ENCODE results near the gene MECP2. TPM values are rescaled to one million over a fixed set of nuclear protein-coding genes. Genes with fewer than 3 reads are reported as not detected.

MECP2 gene
- total RNA-seq (2022; extraction: Qiagen RNA extraction; ENCODE audit: low read depth), result 15.9 to 26.4 TPM (median 21.2 TPM) in 5 replicates

GRCh38 chrX:154097589-154098541 is at the start of gene MECP2:
MECP2 (minus strand) TSS chrX:154097717.

GRCh38 chrX:154144010-154144409 is 46.5 kb upstream of the MECP2 start, which contains the start of gene OPN1LW:
OPN1LW (plus strand) TSS chrX:154144243; CDS start chrX:154144284, 41 bp downstream.

GRCh38 chrX:154019633-154020528 is 77.6 kb downstream of the MECP2 start, which contains the start of gene IRAK1:
IRAK1 (minus strand) TSS chrX:154019902; CDS start chrX:154019812, 90 bp downstream.

GRCh38 chrX:153972368-153973126 is 125.0 kb downstream of the MECP2 start, which contains the start of gene TMEM187:
TMEM187 (plus strand) TSS chrX:153972754; CDS start chrX:153982063, 9,309 bp downstream.

Other genes with a start within 250 kb of the MECP2 start
- gene L1CAM, start 211.5 kb downstream of the MECP2 start, total RNA-seq (2022; extraction: Qiagen RNA extraction; ENCODE audit: low read depth), result 21.2 to 25.8 TPM (median 21.8 TPM) in 5 replicates
- 0.07 to 0.10 TPM (median 0.09 TPM) in 4 of 5 replicates, not detected in the other for gene AVPR2, start 193.0 kb downstream of the MECP2 start, total RNA-seq (2022; extraction: Qiagen RNA extraction; ENCODE audit: low read depth)
- gene ARHGAP4, start 171.5 kb downstream of the MECP2 start, total RNA-seq (2022; extraction: Qiagen RNA extraction; ENCODE audit: low read depth), result 1.4 to 2.3 TPM (median 1.8 TPM) in 5 replicates
- gene NAA10, start 162.7 kb downstream of the MECP2 start, total RNA-seq (2022; extraction: Qiagen RNA extraction; ENCODE audit: low read depth), result 188 to 229 TPM (median 214 TPM) in 5 replicates
- 0.07 to 0.16 TPM (median 0.09 TPM) in 4 of 5 replicates, not detected in the other for gene RENBP, start 153.1 kb downstream of the MECP2 start, total RNA-seq (2022; extraction: Qiagen RNA extraction; ENCODE audit: low read depth)
- 40.4 to 49.7 TPM (median 44.7 TPM) in 5 replicates for gene HCFC1, start 125.9 kb downstream of the MECP2 start, total RNA-seq (2022; extraction: Qiagen RNA extraction; ENCODE audit: low read depth)
- 5.3 to 8.3 TPM (median 6.9 TPM) in 5 replicates for gene TMEM187, start 125.0 kb downstream of the MECP2 start, total RNA-seq (2022; extraction: Qiagen RNA extraction; ENCODE audit: low read depth)
- gene IRAK1, start 77.8 kb downstream of the MECP2 start, total RNA-seq (2022; extraction: Qiagen RNA extraction; ENCODE audit: low read depth), result 215 to 239 TPM (median 234 TPM) in 5 replicates
- not detected in 5 replicates for gene OPN1LW, start 46.5 kb upstream of the MECP2 start, total RNA-seq (2022; extraction: Qiagen RNA extraction; ENCODE audit: low read depth)
- gene OPN1MW, start 84.9 kb upstream of the MECP2 start, total RNA-seq (2022; extraction: Qiagen RNA extraction; ENCODE audit: low read depth), result not detected in 5 replicates
- not detected in 5 replicates for gene OPN1MW2, start 122.0 kb upstream of the MECP2 start, total RNA-seq (2022; extraction: Qiagen RNA extraction; ENCODE audit: low read depth)
- not detected in 5 replicates for gene OPN1MW3, start 159.9 kb upstream of the MECP2 start, total RNA-seq (2022; extraction: Qiagen RNA extraction; ENCODE audit: low read depth)
- not detected in 5 replicates for gene TEX28, start 197.4 kb upstream of the MECP2 start, total RNA-seq (2022; extraction: Qiagen RNA extraction; ENCODE audit: low read depth)
- 0.06 to 0.23 TPM in 2 of 5 replicates, not detected in the others for gene TKTL1, start 198.1 kb upstream of the MECP2 start, total RNA-seq (2022; extraction: Qiagen RNA extraction; ENCODE audit: low read depth)

All from A549 treated with DMSO at 1 μM for 4 hours (cell line).